ENCODE results near the gene ADGRV1. TPM values are rescaled to one million over a fixed set of nuclear protein-coding genes. Genes with fewer than 3 reads are reported as not detected.

Gene ADGRV1
- total RNA-seq, 4 donors from 2014 or later, result 0.25 to 0.60 (median 0.56) TPM; not detected in 1

DNA sequence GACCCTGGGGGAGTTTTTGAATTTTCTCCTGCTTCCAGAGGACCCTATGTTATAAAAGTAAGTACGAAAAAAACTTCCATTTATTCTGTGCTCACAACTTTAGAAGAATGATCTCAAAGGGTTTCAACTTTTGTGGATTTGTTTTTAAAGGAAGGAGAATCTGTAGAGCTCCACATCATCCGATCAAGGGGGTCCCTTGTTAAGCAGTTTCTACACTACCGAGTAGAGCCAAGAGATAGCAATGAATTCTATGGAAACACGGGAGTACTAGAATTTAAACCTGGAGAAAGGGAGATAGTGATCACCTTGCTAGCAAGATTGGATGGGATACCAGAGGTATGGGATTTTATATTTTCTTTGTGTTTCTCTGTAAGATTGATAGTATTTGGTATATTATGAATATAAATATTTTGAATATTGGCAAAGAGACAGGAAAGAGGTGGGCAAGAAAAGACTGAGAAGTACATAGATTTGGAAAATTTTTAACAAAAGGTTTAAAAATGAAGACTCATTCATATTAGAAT is 84.2 kb downstream of the ADGRV1 start:
- DNase-seq (ENCODE audit: low spot score) (no peak), ATAC-seq (ENCODE audit: low FRiP score) (no peak)
- TF ChIP-seq, protein P1, sequence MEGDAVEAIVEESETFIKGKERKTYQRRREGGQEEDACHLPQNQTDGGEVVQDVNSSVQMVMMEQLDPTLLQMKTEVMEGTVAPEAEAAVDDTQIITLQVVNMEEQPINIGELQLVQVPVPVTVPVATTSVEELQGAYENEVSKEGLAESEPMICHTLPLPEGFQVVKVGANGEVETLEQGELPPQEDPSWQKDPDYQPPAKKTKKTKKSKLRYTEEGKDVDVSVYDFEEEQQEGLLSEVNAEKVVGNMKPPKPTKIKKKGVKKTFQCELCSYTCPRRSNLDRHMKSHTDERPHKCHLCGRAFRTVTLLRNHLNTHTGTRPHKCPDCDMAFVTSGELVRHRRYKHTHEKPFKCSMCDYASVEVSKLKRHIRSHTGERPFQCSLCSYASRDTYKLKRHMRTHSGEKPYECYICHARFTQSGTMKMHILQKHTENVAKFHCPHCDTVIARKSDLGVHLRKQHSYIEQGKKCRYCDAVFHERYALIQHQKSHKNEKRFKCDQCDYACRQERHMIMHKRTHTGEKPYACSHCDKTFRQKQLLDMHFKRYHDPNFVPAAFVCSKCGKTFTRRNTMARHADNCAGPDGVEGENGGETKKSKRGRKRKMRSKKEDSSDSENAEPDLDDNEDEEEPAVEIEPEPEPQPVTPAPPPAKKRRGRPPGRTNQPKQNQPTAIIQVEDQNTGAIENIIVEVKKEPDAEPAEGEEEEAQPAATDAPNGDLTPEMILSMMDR (IDR thresholded peaks at IDR 0.05), result no peak

DNA sequence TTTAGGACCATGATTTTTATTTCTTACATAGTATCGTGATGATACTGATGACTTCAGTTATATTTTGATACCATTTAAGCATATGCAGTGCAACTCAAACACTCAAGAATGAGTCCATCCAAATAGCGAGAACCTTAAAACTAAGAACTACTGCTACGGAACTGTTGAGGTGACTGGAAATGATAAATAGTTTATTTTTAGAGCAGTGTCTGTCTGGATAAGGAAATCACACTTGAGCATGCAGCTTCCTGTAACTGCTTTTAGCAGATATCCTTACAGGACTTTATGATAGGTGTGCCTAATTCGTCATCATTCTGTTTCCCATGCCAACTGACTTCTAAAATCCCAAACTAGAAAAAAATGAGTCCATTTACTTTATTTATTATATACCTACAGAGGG is 85.5 kb downstream of the ADGRV1 start:
- TF ChIP-seq, protein P1 (IDR thresholded peaks at IDR 0.05), result no peak
- no peak for ATAC-seq (ENCODE audit: low FRiP score)

DNA sequence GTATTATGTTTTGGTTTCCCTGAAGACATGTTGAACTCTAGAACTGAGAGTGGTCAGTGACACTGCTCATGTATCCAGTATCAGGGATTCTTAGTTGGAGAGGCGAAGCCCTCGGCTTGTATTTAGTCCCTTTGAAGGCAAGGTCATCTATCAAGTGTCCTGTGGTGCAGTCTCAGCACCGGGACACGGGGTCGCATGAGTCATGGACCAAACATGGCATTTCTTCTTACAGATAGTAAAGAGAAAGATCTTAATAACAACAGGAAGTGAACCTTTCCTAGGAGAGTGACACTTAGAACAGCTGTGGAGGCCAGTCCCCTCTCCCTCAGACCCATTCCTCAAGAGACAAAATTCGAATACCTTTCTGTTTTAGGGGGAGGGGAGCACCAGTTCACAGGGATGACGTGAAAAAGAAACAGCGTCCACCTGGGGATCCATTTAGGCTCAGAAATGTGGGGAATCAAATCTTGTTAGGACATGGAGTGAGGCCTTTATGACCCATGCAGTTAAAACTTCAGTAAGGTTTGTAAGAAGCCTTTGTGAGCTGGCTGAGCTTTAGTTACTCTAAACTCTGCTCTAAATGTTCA is 86.5 kb downstream of the ADGRV1 start:
- TF ChIP-seq, protein P1 (IDR thresholded peaks at IDR 0.05), result no peak
- no peak for ATAC-seq (ENCODE audit: low FRiP score)
- DNase-seq (ENCODE audit: low spot score), result no peak

More for the DNA sequence above, 85.5 kb downstream of the ADGRV1 start:
- DNase-seq (ENCODE audit: low spot score), result no peak

DNA sequence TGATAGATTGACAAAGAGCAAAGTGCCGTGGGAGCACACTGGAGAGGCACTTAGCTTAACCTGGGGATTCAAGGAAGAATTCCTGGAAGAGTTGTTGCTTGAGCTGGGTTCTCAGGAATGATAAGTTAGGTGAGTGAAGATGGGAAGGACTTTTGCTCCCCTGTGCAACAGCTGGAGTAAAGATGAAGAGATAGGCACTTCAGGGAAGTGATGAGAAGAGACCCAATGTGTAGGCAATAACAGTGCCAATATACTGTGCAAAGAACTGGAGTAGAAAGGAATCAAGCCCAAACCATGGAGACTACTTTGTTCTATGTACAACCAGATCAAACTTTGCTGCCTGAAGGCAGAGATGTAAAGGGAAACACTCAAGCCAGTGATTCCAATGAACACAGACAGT is 92.2 kb downstream of the ADGRV1 start:
- TF ChIP-seq, protein P1 (IDR thresholded peaks at IDR 0.05), result no peak
- no peak for DNase-seq (ENCODE audit: low spot score)
- ATAC-seq (ENCODE audit: low FRiP score), result no peak

DNA sequence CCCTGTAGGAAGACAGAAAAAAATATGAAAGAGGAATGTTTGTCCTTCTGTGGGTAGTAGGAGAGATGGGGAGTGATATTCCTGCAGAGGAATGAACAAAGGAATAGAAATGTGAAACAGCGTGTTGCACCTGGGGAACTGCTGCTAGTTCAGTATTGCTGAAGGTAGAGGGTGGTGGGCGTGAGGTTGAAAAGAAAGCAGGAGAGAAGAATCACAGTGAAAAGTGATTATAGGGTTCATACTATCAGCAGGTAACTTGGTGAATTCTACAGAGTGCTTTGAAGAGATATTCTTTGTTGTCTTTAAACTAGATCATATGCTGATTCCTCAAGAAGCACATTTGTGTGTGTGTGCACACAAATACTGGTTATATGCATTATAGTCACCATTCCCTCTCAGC is 95.6 kb downstream of the ADGRV1 start:
- TF ChIP-seq, protein P1 (IDR thresholded peaks at IDR 0.05), result no peak
- ATAC-seq (ENCODE audit: low FRiP score) (no peak), DNase-seq (ENCODE audit: low spot score) (no peak)

DNA sequence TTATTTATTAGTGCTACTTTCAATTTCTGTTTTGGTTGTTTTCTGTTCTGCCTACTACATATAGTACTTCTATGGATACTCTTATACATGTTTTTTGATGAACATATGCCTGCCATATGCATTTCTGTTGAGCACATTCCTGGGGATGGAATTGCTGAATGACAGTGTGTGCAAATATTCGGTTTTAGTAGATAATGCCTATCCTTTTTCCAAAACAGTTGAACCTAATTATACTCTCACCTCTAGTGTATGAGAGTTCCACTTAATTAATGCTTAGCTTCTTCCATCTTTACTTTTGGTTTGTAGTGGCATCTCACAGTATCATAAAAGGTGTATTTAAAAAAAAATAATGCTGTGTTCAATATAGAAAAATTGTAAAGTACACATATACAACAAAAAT is 96.8 kb downstream of the ADGRV1 start:
- TF ChIP-seq, protein P1 (IDR thresholded peaks at IDR 0.05), result no peak
- no peak for ATAC-seq (ENCODE audit: low FRiP score)

DNA sequence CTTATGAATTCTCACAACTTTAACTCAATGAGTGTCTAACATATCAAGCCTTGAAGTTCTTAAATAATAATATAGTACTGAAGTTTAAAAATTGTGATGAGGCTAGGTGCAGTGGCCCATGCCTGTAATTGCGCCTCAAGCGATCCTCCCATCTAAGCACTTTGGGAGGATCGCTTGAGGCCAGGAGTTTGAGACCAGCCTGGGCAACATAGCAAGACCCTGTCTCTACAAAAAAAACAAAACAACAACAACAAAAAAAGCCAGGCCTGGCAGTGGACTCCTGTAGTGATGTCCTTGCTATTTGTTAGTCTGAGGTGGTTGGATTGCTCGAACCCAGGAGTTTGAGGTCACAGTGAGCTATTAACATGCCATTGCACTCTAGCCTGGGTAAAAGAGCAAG is 98.4 kb downstream of the ADGRV1 start:
- DNase-seq (ENCODE audit: low spot score), result no peak
- TF ChIP-seq, protein P1 (IDR thresholded peaks at IDR 0.05), result no peak
- no peak for ATAC-seq (ENCODE audit: low FRiP score)

More for the DNA sequence above, 96.8 kb downstream of the ADGRV1 start:
- no peak for DNase-seq (ENCODE audit: low spot score)

Data from omental fat pad (tissue), 4 donors.